ENCODE data around the gene MTMR4. TPM values are rescaled to one million over a fixed set of nuclear protein-coding genes. Genes with fewer than 3 reads are reported as not detected.

The MTMR4 gene
- total RNA-seq, 2 donors from 2014 or later, result 21.3 to 39.6 TPM

DNA sequence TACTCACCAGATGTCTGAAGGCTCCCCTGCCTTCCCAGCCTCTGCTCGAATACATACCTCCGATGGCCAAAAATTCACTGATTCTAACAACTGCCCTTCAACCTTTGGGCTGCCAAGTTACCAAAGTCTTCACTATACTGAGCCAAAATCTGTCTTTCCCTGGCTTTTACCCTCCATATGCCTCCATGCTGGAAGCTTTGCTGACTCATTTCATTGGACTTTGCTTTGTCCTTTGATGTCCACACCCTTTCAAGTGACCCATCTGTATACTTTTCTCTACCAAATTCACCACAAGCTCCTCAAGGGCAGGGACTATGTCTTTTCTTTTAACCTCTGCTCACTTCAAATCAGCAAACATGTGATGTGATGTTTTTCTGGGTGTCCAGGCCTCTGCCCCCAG lies 21.0 kb upstream of the MTMR4 start:
- WGBS, 2 donors, result 69 to 78% methylated on average over 2 of the region's 2 CpGs
- Histone ChIP-seq H3K27ac (no peak overlapping the region), H3K27me3 (no peaks in the 10 kb centered on the region), H3K4me1 (peaks cover 11% of the 10 kb centered on the region), H3K4me3 (no peak overlapping the region), H3K36me3 (replicated peaks in 1 of 2; ENCODE audit: insufficient read depth in 1 of 2, low read depth in 2 of 2) (no peaks in the 10 kb centered on the region), H3K9me3 (no peaks in the 10 kb centered on the region)
- no peak for TF ChIP-seq POLR2A (IDR thresholded peaks at IDR 0.05)
- TF ChIP-seq, protein P1, sequence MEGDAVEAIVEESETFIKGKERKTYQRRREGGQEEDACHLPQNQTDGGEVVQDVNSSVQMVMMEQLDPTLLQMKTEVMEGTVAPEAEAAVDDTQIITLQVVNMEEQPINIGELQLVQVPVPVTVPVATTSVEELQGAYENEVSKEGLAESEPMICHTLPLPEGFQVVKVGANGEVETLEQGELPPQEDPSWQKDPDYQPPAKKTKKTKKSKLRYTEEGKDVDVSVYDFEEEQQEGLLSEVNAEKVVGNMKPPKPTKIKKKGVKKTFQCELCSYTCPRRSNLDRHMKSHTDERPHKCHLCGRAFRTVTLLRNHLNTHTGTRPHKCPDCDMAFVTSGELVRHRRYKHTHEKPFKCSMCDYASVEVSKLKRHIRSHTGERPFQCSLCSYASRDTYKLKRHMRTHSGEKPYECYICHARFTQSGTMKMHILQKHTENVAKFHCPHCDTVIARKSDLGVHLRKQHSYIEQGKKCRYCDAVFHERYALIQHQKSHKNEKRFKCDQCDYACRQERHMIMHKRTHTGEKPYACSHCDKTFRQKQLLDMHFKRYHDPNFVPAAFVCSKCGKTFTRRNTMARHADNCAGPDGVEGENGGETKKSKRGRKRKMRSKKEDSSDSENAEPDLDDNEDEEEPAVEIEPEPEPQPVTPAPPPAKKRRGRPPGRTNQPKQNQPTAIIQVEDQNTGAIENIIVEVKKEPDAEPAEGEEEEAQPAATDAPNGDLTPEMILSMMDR (IDR thresholded peaks at IDR 0.05), result no peak
- intact Hi-C loops (cut with DNase I), result no loop called here
- DNase-seq (no peak), ATAC-seq (no peak)

- H3K36me3 ChIP-seq (replicated peaks in 1 of 2; ENCODE audit: insufficient read depth in 1 of 2, low read depth in 2 of 2), result no peaks in the 10 kb centered on the region
- WGBS, 2 donors, result 70 to 88% methylated on average over 4 of the region's 4 CpGs
- intact Hi-C loops (cut with DNase I), result no loop called here
- no peak overlapping the region for H3K27ac ChIP-seq
- ATAC-seq (no peak), DNase-seq (no peak)
- H3K4me1 ChIP-seq, result peaks cover 11% of the 10 kb centered on the region
- H3K9me3 ChIP-seq, result no peaks in the 10 kb centered on the region
- no peak for TF ChIP-seq POLR2A (IDR thresholded peaks at IDR 0.05)
- TF ChIP-seq, protein P1 (IDR thresholded peaks at IDR 0.05), result no peak
- no peak overlapping the region for H3K4me3 ChIP-seq
- H3K27me3 ChIP-seq, result no peaks in the 10 kb centered on the region
Observed at GRCh38 chr17:58534901-58535421, 20.5 kb upstream of the MTMR4 start.

GRCh38 chr17:58534331-58534730 lies 19.9 kb upstream of the MTMR4 start:
- peaks cover 11% of the 10 kb centered on the region for H3K4me1 ChIP-seq
- intact Hi-C loops (cut with DNase I), result no loop called here
- H3K36me3 ChIP-seq (replicated peaks in 1 of 2; ENCODE audit: insufficient read depth in 1 of 2, low read depth in 2 of 2), result no peaks in the 10 kb centered on the region
- no peak overlapping the region for H3K27ac ChIP-seq
- H3K9me3 ChIP-seq, result no peaks in the 10 kb centered on the region
- no peak overlapping the region for H3K4me3 ChIP-seq
- TF ChIP-seq POLR2A (IDR thresholded peaks at IDR 0.05), result no peak
- TF ChIP-seq, protein P1 (IDR thresholded peaks at IDR 0.05), result no peak
- DNase-seq (no peak), ATAC-seq (no peak)
- no peaks in the 10 kb centered on the region for H3K27me3 ChIP-seq
- WGBS, 2 donors, result 58 to 90% methylated on average over 3 of the region's 3 CpGs

GRCh38 chr17:58533616-58534188 lies 19.3 kb upstream of the MTMR4 start:
- DNase-seq, result no peak
- TF ChIP-seq, protein P1 (IDR thresholded peaks at IDR 0.05), result no peak
- no peak for TF ChIP-seq POLR2A (IDR thresholded peaks at IDR 0.05)
- Histone ChIP-seq H3K4me3 (no peak overlapping the region), H3K27me3 (no peaks in the 10 kb centered on the region), H3K36me3 (replicated peaks in 1 of 2; ENCODE audit: insufficient read depth in 1 of 2, low read depth in 2 of 2) (no peaks in the 10 kb centered on the region), H3K4me1 (peaks cover 11% of the 10 kb centered on the region), H3K9me3 (no peaks in the 10 kb centered on the region), H3K27ac (no peak overlapping the region)
- intact Hi-C loops (cut with DNase I), result no loop called here
- WGBS, 2 donors, result 89 to 91% methylated on average over 5 of the region's 5 CpGs
- ATAC-seq, result no peak

GRCh38 chr17:58532555-58532951 lies 18.1 kb upstream of the MTMR4 start:
- ATAC-seq (no peak), DNase-seq (no peak)
- Histone ChIP-seq H3K27ac (no peak overlapping the region), H3K9me3 (no peaks in the 10 kb centered on the region), H3K4me3 (no peak overlapping the region), H3K36me3 (replicated peaks in 1 of 2; ENCODE audit: insufficient read depth in 1 of 2, low read depth in 2 of 2) (no peaks in the 10 kb centered on the region), H3K27me3 (no peaks in the 10 kb centered on the region), H3K4me1 (peaks cover 11% of the 10 kb centered on the region)
- TF ChIP-seq POLR2A (IDR thresholded peaks at IDR 0.05), result no peak
- TF ChIP-seq, protein P1 (IDR thresholded peaks at IDR 0.05), result no peak
- WGBS, 2 donors, result 54 to 64% methylated on average over 3 of the region's 3 CpGs
- intact Hi-C loops (cut with DNase I), result no loop called here

All from body of pancreas (tissue), 4 donors.